Karpas-422 (cell line): ENCODE results near the gene PSMD7. TPM values are rescaled to one million over a fixed set of nuclear protein-coding genes. Genes with fewer than 3 reads are reported as not detected.
"Not testable (repeated sequence)": the region's sequence is repeated elsewhere in the genome, so short reads cannot be mapped to it uniquely, and the experiment has no call there.

Experiments used
- DNase-seq: peaks from one replicate; pipeline ENCODE4 v3.0.0-alpha.2; 2015
- H2AFZ ChIP-seq: fragments of 200-600 bp; sonication (generic); 2 replicates; pipeline ENCODE4 v1.6.1; 2014; ENCODE audit warnings: antibody characterized with exemption, low read length, mixed read lengths
- H3K27ac ChIP-seq: fragments of 200-600 bp; sonication (generic); 2 replicates; pipeline ENCODE4 v1.5.1; 2014; ENCODE audit warnings: mild to moderate bottlenecking, low read length, moderate library complexity
- H3K27me3 ChIP-seq: fragments of 200-600 bp; sonication (generic); 2 replicates; pipeline ENCODE4 v1.6.1; 2014; ENCODE audit warnings: low read length, mixed read lengths
- H3K36me3 ChIP-seq: fragments of 200-600 bp; sonication (generic); 2 replicates; pipeline ENCODE4 v1.6.1; 2014; ENCODE audit warnings: low read length, mixed read lengths; ENCODE audit not compliant: insufficient read depth
- H3K4me1 ChIP-seq: fragments of 200-600 bp; sonication (generic); 2 replicates; pipeline ENCODE4 v1.6.1; 2014; ENCODE audit warnings: mild to moderate bottlenecking, low read length, mixed read lengths
- H3K4me2 ChIP-seq: fragments of 200-600 bp; sonication (generic); 2 replicates; pipeline ENCODE4 v1.6.1; 2014; ENCODE audit warnings: low read length, low read depth, mild to moderate bottlenecking; ENCODE audit not compliant: poor library complexity, severe bottlenecking
- H3K4me3 ChIP-seq: fragments of 200-600 bp; sonication (generic); 2 replicates; pipeline ENCODE4 v1.5.1; 2014; ENCODE audit warnings: mild to moderate bottlenecking, antibody characterized with exemption, low read length, mixed read lengths
- H3K79me2 ChIP-seq: fragments of 200-600 bp; sonication (generic); 2 replicates; pipeline ENCODE4 v1.6.1; 2014; ENCODE audit warnings: mild to moderate bottlenecking, low read length, mixed read lengths
- H3K9ac ChIP-seq: fragments of 200-600 bp; sonication (generic); 2 replicates; pipeline ENCODE4 v1.6.0; 2014; ENCODE audit warnings: low read length
- H3K9me2 ChIP-seq: fragments of 200-600 bp; sonication (generic), shearing (Covaris generic); replicated peaks from 2 replicates; pipeline ENCODE4 v1.6.0; 2014; ENCODE audit warnings: mild to moderate bottlenecking, low read length, moderate library complexity; ENCODE audit not compliant: insufficient read depth
- H3K9me3 ChIP-seq: fragments of 300-700, 200-600 bp; sonication (generic); 2 replicates; pipeline ENCODE4 v1.6.1; 2014; ENCODE audit warnings: low read length, mixed read lengths
- H4K20me1 ChIP-seq: fragments of 200-600 bp; sonication (generic); 2 replicates; pipeline ENCODE4 v1.6.1; 2014; ENCODE audit warnings: mild to moderate bottlenecking, antibody characterized with exemption, low read length, low read depth; ENCODE audit not compliant: insufficient read depth
- total RNA-seq: library from RNA; depleted of rRNA; stranded (reverse); fragments of >200 nt; shearing (Covaris generic); gene quantifications from 2 replicates; pipeline ENCODE4 v1.2.3, GENCODE V29; 2014; ENCODE audit warnings: low replicate concordance

PSMD7 gene
- total RNA-seq, 1 experiment from 2014 or later, result 50.1 TPM

DNA sequence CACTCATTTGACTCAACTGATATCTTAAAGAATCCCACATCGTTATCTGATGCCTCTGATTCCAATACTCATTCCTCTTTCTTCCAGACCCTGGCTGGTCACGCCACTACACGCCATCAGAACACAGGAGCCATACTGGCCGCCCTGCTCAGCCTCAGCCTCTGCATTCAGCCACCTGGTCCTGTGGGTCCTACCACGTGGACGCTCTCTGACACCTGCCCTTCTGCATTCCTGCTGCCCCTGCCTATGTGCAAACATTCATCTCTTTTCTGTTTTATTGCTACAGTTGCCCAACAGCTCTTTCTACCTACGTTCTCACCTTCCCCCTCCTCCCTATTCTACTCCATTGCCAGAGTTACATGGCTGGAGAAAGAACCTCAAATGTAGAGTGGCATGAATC, 18.4 kb downstream of the PSMD7 start:
- Histone ChIP-seq H3K9ac (no peak overlapping the region), H3K27me3 (no peaks in the 10 kb centered on the region), H4K20me1 (no peaks in the 10 kb centered on the region), H3K36me3 (peaks cover 2% of the 10 kb centered on the region; the same call in 1 of the 2 replicates), H3K79me2 (no peaks in the 10 kb centered on the region), H3K4me2 (no peak overlapping the region), H3K4me1 (no peaks in the 10 kb centered on the region), H2AFZ (no peak overlapping the region), H3K9me2 (no peaks in the 10 kb centered on the region), H3K27ac (no peak overlapping the region), H3K4me3 (no peak overlapping the region), H3K9me3 (no peaks in the 10 kb centered on the region)
- no peak for DNase-seq

GRCh38 chr16:74320707-74321106, 24.1 kb downstream of the PSMD7 start:
- no peak overlapping the region for H3K27ac ChIP-seq
- no peaks in the 10 kb centered on the region for H3K27me3 ChIP-seq
- no peak overlapping the region for H2AFZ ChIP-seq
- no peaks in the 10 kb centered on the region for H3K79me2 ChIP-seq
- no peak overlapping the region for H3K4me3 ChIP-seq
- DNase-seq, result peak; percentile 27
- H3K4me2 ChIP-seq, result no peak overlapping the region
- no peak overlapping the region for H3K9ac ChIP-seq
- H3K36me3 ChIP-seq, result no peaks in the 10 kb centered on the region
- no peaks in the 10 kb centered on the region for H4K20me1 ChIP-seq
- H3K9me3 ChIP-seq, result no peaks in the 10 kb centered on the region
- H3K9me2 ChIP-seq, result no peaks in the 10 kb centered on the region
- no peaks in the 10 kb centered on the region for H3K4me1 ChIP-seq

GRCh38 chr16:74321356-74321755, 24.7 kb downstream of the PSMD7 start:
- Histone ChIP-seq H4K20me1 (no peaks in the 10 kb centered on the region), H3K4me2 (no peak overlapping the region), H3K4me3 (no peak overlapping the region), H3K36me3 (peaks cover under 1% of the 10 kb centered on the region; the same call in 1 of the 2 replicates), H3K27ac (no peak overlapping the region), H3K9ac (no peak overlapping the region), H3K9me3 (no peaks in the 10 kb centered on the region), H3K27me3 (no peaks in the 10 kb centered on the region), H3K4me1 (no peaks in the 10 kb centered on the region), H2AFZ (no peak overlapping the region), H3K79me2 (no peaks in the 10 kb centered on the region), H3K9me2 (no peaks in the 10 kb centered on the region)
- DNase-seq, result peak; percentile 36

- peak; percentile 22 for DNase-seq
- H4K20me1 ChIP-seq, result no peaks in the 10 kb centered on the region
- H3K9me2 ChIP-seq, result no peaks in the 10 kb centered on the region
- H3K27me3 ChIP-seq, result no peaks in the 10 kb centered on the region
- peaks cover 6% of the 10 kb centered on the region; the same call in 1 of the 2 replicates for H3K36me3 ChIP-seq
- H3K27ac ChIP-seq, result no peak overlapping the region
- H3K4me3 ChIP-seq, result no peak overlapping the region
- H3K9ac ChIP-seq, result no peak overlapping the region
- no peak overlapping the region for H2AFZ ChIP-seq
- H3K4me2 ChIP-seq, result no peak overlapping the region
- H3K4me1 ChIP-seq, result no peaks in the 10 kb centered on the region
- H3K9me3 ChIP-seq, result no peaks in the 10 kb centered on the region
- H3K79me2 ChIP-seq, result no peaks in the 10 kb centered on the region
These were observed 25.7 kb downstream of the PSMD7 start for GRCh38 chr16:74322301-74322710.

DNA sequence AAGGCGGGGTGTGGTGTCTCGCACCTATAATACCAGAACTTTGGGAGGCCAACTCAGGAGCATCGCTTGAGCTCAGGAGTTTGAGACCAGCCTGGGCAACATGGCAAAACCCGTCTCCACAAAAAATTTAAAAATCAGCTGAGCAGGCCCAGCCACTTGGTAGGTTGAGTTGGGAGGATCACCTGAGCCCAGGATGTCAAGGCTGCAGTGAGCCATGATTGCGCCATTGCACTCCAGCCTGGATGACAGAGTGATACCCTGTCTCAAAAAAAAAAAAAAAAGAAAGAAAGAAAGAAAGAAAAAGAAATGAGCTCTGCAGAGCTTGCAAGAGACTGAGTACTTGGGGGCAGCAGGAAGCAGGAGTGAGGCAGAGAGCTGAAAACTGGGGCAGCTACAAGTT, 28.2 kb downstream of the PSMD7 start:
- H3K4me2 ChIP-seq, H3K27ac ChIP-seq, H2AFZ ChIP-seq, H3K27me3 ChIP-seq, H3K79me2 ChIP-seq, H3K9ac ChIP-seq, H3K4me3 ChIP-seq, H4K20me1 ChIP-seq, H3K4me1 ChIP-seq, H3K9me2 ChIP-seq, H3K36me3 ChIP-seq, H3K9me3 ChIP-seq: not testable (repeated sequence)
- peak; percentile 23 for DNase-seq

GRCh38 chr16:74325641-74326040, 29.0 kb downstream of the PSMD7 start:
- DNase-seq, result peak; percentile 31
- Histone ChIP-seq H3K4me3 (no peak overlapping the region), H3K4me1 (no peaks in the 10 kb centered on the region)

DNA sequence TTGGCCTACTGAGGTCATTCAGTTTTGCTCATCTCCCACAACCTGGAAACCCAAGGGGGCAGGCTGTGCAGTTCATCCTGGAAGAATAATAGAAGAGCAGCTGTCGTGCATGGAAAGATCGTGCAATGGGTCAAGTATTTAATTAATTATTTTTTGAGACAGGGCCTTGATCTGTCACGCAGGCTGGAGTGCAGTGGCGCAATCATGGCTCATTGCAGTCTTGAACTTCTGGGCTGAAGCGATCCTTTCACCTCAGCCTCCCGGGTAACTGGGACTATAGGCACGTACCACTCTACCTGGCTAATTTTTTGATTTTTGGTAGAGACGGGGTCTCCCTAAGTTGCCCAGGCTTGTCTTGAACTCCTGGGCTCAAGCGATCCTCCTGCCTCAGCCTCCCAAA, 31.7 kb downstream of the PSMD7 start:
- H3K4me2 ChIP-seq, H3K9ac ChIP-seq, H3K79me2 ChIP-seq, H3K4me1 ChIP-seq, H3K9me2 ChIP-seq, H3K4me3 ChIP-seq, H4K20me1 ChIP-seq, DNase-seq, H3K36me3 ChIP-seq, H3K27me3 ChIP-seq, H2AFZ ChIP-seq, H3K9me3 ChIP-seq, H3K27ac ChIP-seq: not testable (repeated sequence)

More at GRCh38 chr16:74325641-74326040, 29.0 kb downstream of the PSMD7 start:
- H4K20me1 ChIP-seq, result no peaks in the 10 kb centered on the region
- H3K79me2 ChIP-seq, result no peaks in the 10 kb centered on the region
- no peaks in the 10 kb centered on the region for H3K9me3 ChIP-seq
- H3K4me2 ChIP-seq, result no peak overlapping the region
- H3K9me2 ChIP-seq, result no peaks in the 10 kb centered on the region
- H3K9ac ChIP-seq, result no peak overlapping the region
- H3K27me3 ChIP-seq, result no peaks in the 10 kb centered on the region
- peaks cover 9% of the 10 kb centered on the region; the same call in 1 of the 2 replicates for H3K36me3 ChIP-seq
- H3K27ac ChIP-seq, result no peak overlapping the region
- no peak overlapping the region for H2AFZ ChIP-seq

GRCh38 chr16:74332469-74332868, 35.9 kb downstream of the PSMD7 start:
- not testable (repeated sequence) for H3K4me3 ChIP-seq, H3K9me3 ChIP-seq, H3K4me2 ChIP-seq, H2AFZ ChIP-seq, H3K79me2 ChIP-seq, H3K9me2 ChIP-seq, H3K27me3 ChIP-seq, H3K9ac ChIP-seq, DNase-seq, H3K27ac ChIP-seq, H3K36me3 ChIP-seq, H4K20me1 ChIP-seq, H3K4me1 ChIP-seq

GRCh38 chr16:74337506-74337905, 40.9 kb downstream of the PSMD7 start:
- H2AFZ ChIP-seq, H3K9me2 ChIP-seq, H4K20me1 ChIP-seq, H3K4me3 ChIP-seq, H3K27me3 ChIP-seq, H3K9me3 ChIP-seq, H3K36me3 ChIP-seq, DNase-seq, H3K9ac ChIP-seq, H3K4me1 ChIP-seq, H3K27ac ChIP-seq, H3K79me2 ChIP-seq, H3K4me2 ChIP-seq: not testable (repeated sequence)
